Stimulated activated memory B cell treated with anti-CD40 and anti-IgM and Interleukin-4, amounts not matched to agents 10 μg/mL and 1 μg/mL and 100 μg/mL, for 72 hours (primary cell): ENCODE data around the gene ZNF280D.

Experiments used
- ATAC-seq: fragments of 150-1000 bp; cut with Tn5 transposase; 2 replicates; pipeline ENCODE4 v1.10.0; 2021
- H3K27ac Mint-ChIP-seq: one replicate; pipeline ENCODE4 v1.8.0; 2022; ENCODE audit warnings: mild to moderate bottlenecking, mixed read lengths
- H3K27me3 Mint-ChIP-seq: one replicate; pipeline ENCODE4 v1.8.0; 2022; ENCODE audit warnings: mixed read lengths
- H3K36me3 Mint-ChIP-seq: one replicate; pipeline ENCODE4 v1.8.0; 2022; ENCODE audit warnings: mixed read lengths
- H3K4me1 Mint-ChIP-seq: one replicate; pipeline ENCODE4 v1.8.0; 2022; ENCODE audit warnings: mixed read lengths
- H3K4me3 Mint-ChIP-seq: one replicate; pipeline ENCODE4 v1.8.0; 2022; ENCODE audit warnings: mild to moderate bottlenecking, moderate library complexity, mixed read lengths
- H3K9me3 Mint-ChIP-seq: one replicate; pipeline ENCODE4 v1.8.0; 2022; ENCODE audit warnings: mixed read lengths

ZNF280D gene

GRCh38 chr15:56759450-56759845, 26.1 kb upstream of the ZNF280D start:
- H3K4me1 Mint-ChIP-seq, result peaks cover 10% of the 10 kb centered on the region
- H3K27me3 Mint-ChIP-seq, result no peaks in the 10 kb centered on the region
- ATAC-seq, result no peak
- no peaks in the 10 kb centered on the region for H3K36me3 Mint-ChIP-seq
- H3K9me3 Mint-ChIP-seq, result no peaks in the 10 kb centered on the region
- H3K4me3 Mint-ChIP-seq, result no peak overlapping the region
- H3K27ac Mint-ChIP-seq, result no peak overlapping the region

GRCh38 chr15:56758770-56759449, 25.6 kb upstream of the ZNF280D start:
- no peaks in the 10 kb centered on the region for H3K9me3 Mint-ChIP-seq
- no peak overlapping the region for H3K27ac Mint-ChIP-seq
- H3K36me3 Mint-ChIP-seq, result no peaks in the 10 kb centered on the region
- peaks cover 10% of the 10 kb centered on the region for H3K4me1 Mint-ChIP-seq
- no peak for ATAC-seq
- H3K4me3 Mint-ChIP-seq, result no peak overlapping the region
- H3K27me3 Mint-ChIP-seq, result no peaks in the 10 kb centered on the region

GRCh38 chr15:56757875-56758274, 24.6 kb upstream of the ZNF280D start:
- Mint-ChIP-seq H3K4me3 (no peak overlapping the region), H3K36me3 (no peaks in the 10 kb centered on the region), H3K27me3 (no peaks in the 10 kb centered on the region), H3K4me1 (peaks cover 10% of the 10 kb centered on the region), H3K27ac (peak overlapping the region; percentile 26), H3K9me3 (no peaks in the 10 kb centered on the region)
- no peak for ATAC-seq

- Mint-ChIP-seq H3K9me3 (no peaks in the 10 kb centered on the region), H3K27me3 (no peaks in the 10 kb centered on the region), H3K27ac (no peak overlapping the region), H3K4me3 (no peak overlapping the region), H3K4me1 (peaks cover 10% of the 10 kb centered on the region), H3K36me3 (no peaks in the 10 kb centered on the region)
- ATAC-seq, result no peak
Measured at GRCh38 chr15:56754772-56755370, 21.6 kb upstream of the ZNF280D start.

GRCh38 chr15:56752986-56753385, 19.7 kb upstream of the ZNF280D start:
- ATAC-seq, result no peak
- Mint-ChIP-seq H3K27me3 (no peaks in the 10 kb centered on the region), H3K9me3 (no peaks in the 10 kb centered on the region), H3K4me1 (peaks cover 4% of the 10 kb centered on the region), H3K4me3 (no peak overlapping the region), H3K27ac (no peak overlapping the region), H3K36me3 (no peaks in the 10 kb centered on the region)

- no peak overlapping the region for H3K27ac Mint-ChIP-seq
- no peak overlapping the region for H3K4me3 Mint-ChIP-seq
- H3K27me3 Mint-ChIP-seq, result no peaks in the 10 kb centered on the region
- no peaks in the 10 kb centered on the region for H3K9me3 Mint-ChIP-seq
- H3K36me3 Mint-ChIP-seq, result no peaks in the 10 kb centered on the region
- no peaks in the 10 kb centered on the region for H3K4me1 Mint-ChIP-seq
- no peak for ATAC-seq
Measured at GRCh38 chr15:56749982-56750381, 16.7 kb upstream of the ZNF280D start.

GRCh38 chr15:56744701-56745683, 11.7 kb upstream of the ZNF280D start:
- H3K4me1 Mint-ChIP-seq, result no peaks in the 10 kb centered on the region
- H3K36me3 Mint-ChIP-seq, result no peaks in the 10 kb centered on the region
- no peaks in the 10 kb centered on the region for H3K27me3 Mint-ChIP-seq
- ATAC-seq, result no peak
- H3K9me3 Mint-ChIP-seq, result no peaks in the 10 kb centered on the region
- H3K4me3 Mint-ChIP-seq, result no peak overlapping the region
- no peak overlapping the region for H3K27ac Mint-ChIP-seq

GRCh38 chr15:56741541-56741940, 8.2 kb upstream of the ZNF280D start:
- no peaks in the 10 kb centered on the region for H3K27me3 Mint-ChIP-seq
- no peak for ATAC-seq
- H3K27ac Mint-ChIP-seq, result no peak overlapping the region
- H3K4me3 Mint-ChIP-seq, result no peak overlapping the region
- no peaks in the 10 kb centered on the region for H3K9me3 Mint-ChIP-seq
- no peaks in the 10 kb centered on the region for H3K4me1 Mint-ChIP-seq
- no peaks in the 10 kb centered on the region for H3K36me3 Mint-ChIP-seq

GRCh38 chr15:56739964-56740640, 6.8 kb upstream of the ZNF280D start:
- no peak for ATAC-seq

GRCh38 chr15:56739474-56739873, 6.2 kb upstream of the ZNF280D start:
- Mint-ChIP-seq H3K27ac (no peak overlapping the region), H3K27me3 (no peaks in the 10 kb centered on the region), H3K4me1 (no peaks in the 10 kb centered on the region), H3K9me3 (peaks cover 3% of the 10 kb centered on the region), H3K4me3 (no peak overlapping the region), H3K36me3 (no peaks in the 10 kb centered on the region)
- no peak for ATAC-seq

More at GRCh38 chr15:56739964-56740640, 6.8 kb upstream of the ZNF280D start:
- H3K4me1 Mint-ChIP-seq, result no peaks in the 10 kb centered on the region
- H3K27me3 Mint-ChIP-seq, result no peaks in the 10 kb centered on the region
- H3K9me3 Mint-ChIP-seq, result no peaks in the 10 kb centered on the region
- no peak overlapping the region for H3K27ac Mint-ChIP-seq
- no peaks in the 10 kb centered on the region for H3K36me3 Mint-ChIP-seq
- H3K4me3 Mint-ChIP-seq, result no peak overlapping the region

- no peaks in the 10 kb centered on the region for H3K4me1 Mint-ChIP-seq
- no peak for ATAC-seq
- no peaks in the 10 kb centered on the region for H3K27me3 Mint-ChIP-seq
- no peak overlapping the region for H3K4me3 Mint-ChIP-seq
- H3K9me3 Mint-ChIP-seq, result peaks cover 3% of the 10 kb centered on the region
- no peak overlapping the region for H3K27ac Mint-ChIP-seq
- H3K36me3 Mint-ChIP-seq, result no peaks in the 10 kb centered on the region
Measured at GRCh38 chr15:56737791-56738190, 4.5 kb upstream of the ZNF280D start.

- ATAC-seq, result no peak
- peaks cover 3% of the 10 kb centered on the region for H3K9me3 Mint-ChIP-seq
- H3K4me1 Mint-ChIP-seq, result peaks cover 4% of the 10 kb centered on the region
- H3K36me3 Mint-ChIP-seq, result no peaks in the 10 kb centered on the region
- H3K27me3 Mint-ChIP-seq, result no peaks in the 10 kb centered on the region
- no peak overlapping the region for H3K27ac Mint-ChIP-seq
- no peak overlapping the region for H3K4me3 Mint-ChIP-seq
Measured at GRCh38 chr15:56736881-56737707, 3.8 kb upstream of the ZNF280D start.

- ATAC-seq, result no peak
- no peak overlapping the region for H3K4me3 Mint-ChIP-seq
- peaks cover 12% of the 10 kb centered on the region for H3K4me1 Mint-ChIP-seq
Measured at GRCh38 chr15:56736308-56736707, 3.0 kb upstream of the ZNF280D start.

GRCh38 chr15:56735589-56735988, 2.3 kb upstream of the ZNF280D start:
- Mint-ChIP-seq H3K4me3 (no peak overlapping the region), H3K27ac (no peak overlapping the region), H3K27me3 (no peaks in the 10 kb centered on the region), H3K9me3 (peaks cover 3% of the 10 kb centered on the region), H3K4me1 (peaks cover 19% of the 10 kb centered on the region), H3K36me3 (no peaks in the 10 kb centered on the region)
- ATAC-seq, result no peak

More at GRCh38 chr15:56736308-56736707, 3.0 kb upstream of the ZNF280D start:
- no peak overlapping the region for H3K27ac Mint-ChIP-seq
- H3K9me3 Mint-ChIP-seq, result peaks cover 3% of the 10 kb centered on the region
- H3K36me3 Mint-ChIP-seq, result no peaks in the 10 kb centered on the region
- no peaks in the 10 kb centered on the region for H3K27me3 Mint-ChIP-seq
